ENCODE measurements around the gene ATOH7. TPM values are rescaled to one million over a fixed set of nuclear protein-coding genes. Genes with fewer than 3 reads are reported as not detected.
A peak's percentile ranks its signal among the peaks of the same experiment; 100 is the strongest.
"Not testable (repeated sequence)": the region's sequence is repeated elsewhere in the genome, so short reads cannot be mapped to it uniquely, and the experiment has no call there.

The ATOH7 gene
- total RNA-seq, 2 experiments from 2014 or later, result not detected

GRCh38 chr10:68224810-68225209 is 7.1 kb downstream of the ATOH7 start:
- Mint-ChIP-seq H3K4me3 (no peak overlapping the region), H3K27ac (no peak overlapping the region), H3K4me1 (no peaks in the 10 kb centered on the region), H3K36me3 (no peaks in the 10 kb centered on the region), H3K27me3 (peaks cover 19% of the 10 kb centered on the region), H3K9me3 (ENCODE audit: low read depth) (no peaks in the 10 kb centered on the region)
- CTCF ChIA-PET, result interaction anchor here (1.5 kb wide), 1 partner anchor 11 kb away, joined by 5 read pairs; no protein-coding TSS in a partner anchor
- no peak for ATAC-seq
- no peak for DNase-seq

GRCh38 chr10:68223535-68224165 is 8.3 kb downstream of the ATOH7 start:
- no peaks in the 10 kb centered on the region for H3K9me3 Mint-ChIP-seq (ENCODE audit: low read depth)
- peaks cover 14% of the 10 kb centered on the region for H3K27me3 Mint-ChIP-seq
- DNase-seq (no peak), ATAC-seq (no peak)
- CTCF ChIA-PET, result interaction anchor here (1.5 kb wide), 1 partner anchor 10 kb away, joined by 5 read pairs; no protein-coding TSS in a partner anchor
- no peaks in the 10 kb centered on the region for H3K4me1 Mint-ChIP-seq
- no peak overlapping the region for H3K4me3 Mint-ChIP-seq
- no peaks in the 10 kb centered on the region for H3K36me3 Mint-ChIP-seq
- H3K27ac Mint-ChIP-seq, result no peak overlapping the region

GRCh38 chr10:68222391-68222790 is 9.5 kb downstream of the ATOH7 start:
- Mint-ChIP-seq H3K4me1 (no peaks in the 10 kb centered on the region), H3K27ac (no peak overlapping the region), H3K36me3 (no peaks in the 10 kb centered on the region), H3K9me3 (ENCODE audit: low read depth) (no peaks in the 10 kb centered on the region), H3K4me3 (no peak overlapping the region), H3K27me3 (peaks cover 14% of the 10 kb centered on the region)
- DNase-seq (no peak), ATAC-seq (no peak)
- CTCF ChIA-PET, result no interaction called here

GRCh38 chr10:68221196-68221595 is 10.7 kb downstream of the ATOH7 start:
- no peaks in the 10 kb centered on the region for H3K36me3 Mint-ChIP-seq
- no peak overlapping the region for H3K4me3 Mint-ChIP-seq
- DNase-seq, result no peak
- H3K27ac Mint-ChIP-seq, result no peak overlapping the region
- H3K9me3 Mint-ChIP-seq (ENCODE audit: low read depth), result no peaks in the 10 kb centered on the region
- CTCF ChIA-PET, result no interaction called here
- no peaks in the 10 kb centered on the region for H3K4me1 Mint-ChIP-seq
- ATAC-seq, result no peak
- H3K27me3 Mint-ChIP-seq, result peaks cover 11% of the 10 kb centered on the region

- Mint-ChIP-seq H3K4me1 (no peaks in the 10 kb centered on the region), H3K4me3 (no peak overlapping the region), H3K27me3 (peaks cover 11% of the 10 kb centered on the region), H3K36me3 (no peaks in the 10 kb centered on the region), H3K27ac (no peak overlapping the region), H3K9me3 (ENCODE audit: low read depth) (no peaks in the 10 kb centered on the region)
- DNase-seq (no peak), ATAC-seq (no peak)
- CTCF ChIA-PET, result interaction anchor here (2.4 kb wide), 1 partner anchor 83 kb away, joined by 5 read pairs; no protein-coding TSS in a partner anchor
Observed at GRCh38 chr10:68218786-68219185, 13.1 kb downstream of the ATOH7 start.

- Mint-ChIP-seq H3K27ac (no peak overlapping the region), H3K4me1 (no peaks in the 10 kb centered on the region), H3K36me3 (no peaks in the 10 kb centered on the region), H3K27me3 (peaks cover 25% of the 10 kb centered on the region), H3K4me3 (no peak overlapping the region), H3K9me3 (ENCODE audit: low read depth) (no peaks in the 10 kb centered on the region)
- no peak for DNase-seq
- no peak for ATAC-seq
- CTCF ChIA-PET, result interaction anchor here (0.7 to 2.1 kb wide), 32 partner anchors 10 to 685 kb away, joined by 3 to 20 read pairs (median 3); partner anchors contain the start of genes ATOH7 and HNRNPH3
Observed at GRCh38 chr10:68212721-68213352, 19.1 kb downstream of the ATOH7 start.

- H3K36me3 Mint-ChIP-seq, result no peaks in the 10 kb centered on the region
Observed at GRCh38 chr10:68211669-68212068, 20.2 kb downstream of the ATOH7 start.

GRCh38 chr10:68208424-68209042 is 23.4 kb downstream of the ATOH7 start:
- Mint-ChIP-seq H3K27me3 (peaks cover 32% of the 10 kb centered on the region), H3K4me1 (peaks cover 1% of the 10 kb centered on the region), H3K4me3 (no peak overlapping the region), H3K36me3 (no peaks in the 10 kb centered on the region), H3K9me3 (ENCODE audit: low read depth) (no peaks in the 10 kb centered on the region), H3K27ac (no peak overlapping the region)
- CTCF ChIA-PET, result interaction anchor here (0.9 to 2.3 kb wide), 2 partner anchors 354 to 420 kb away, joined by 3 to 9 read pairs; no protein-coding TSS in a partner anchor
- DNase-seq, result peak; percentile 48
- no peak for ATAC-seq

More at GRCh38 chr10:68211669-68212068, 20.2 kb downstream of the ATOH7 start:
- no peak for ATAC-seq
- no peak overlapping the region for H3K4me3 Mint-ChIP-seq
- H3K27me3 Mint-ChIP-seq, result peaks cover 23% of the 10 kb centered on the region
- CTCF ChIA-PET, result interaction anchor here (1.1 to 1.7 kb wide), 3 partner anchors 56 to 215 kb away, joined by 3 to 20 read pairs (median 7); no protein-coding TSS in a partner anchor
- no peaks in the 10 kb centered on the region for H3K4me1 Mint-ChIP-seq
- H3K9me3 Mint-ChIP-seq (ENCODE audit: low read depth), result no peaks in the 10 kb centered on the region
- no peak for DNase-seq
- H3K27ac Mint-ChIP-seq, result no peak overlapping the region

- H3K4me3 Mint-ChIP-seq, result no peak overlapping the region
- peak; percentile 45 for ATAC-seq
- no peak overlapping the region for H3K27ac Mint-ChIP-seq
- CTCF ChIA-PET, result interaction anchor here (1.1 to 1.2 kb wide), 3 partner anchors 10 to 99 kb away, joined by 3 to 9 read pairs (median 3); no protein-coding TSS in a partner anchor
- no peak for DNase-seq
- no peaks in the 10 kb centered on the region for H3K36me3 Mint-ChIP-seq
- H3K4me1 Mint-ChIP-seq, result peaks cover 10% of the 10 kb centered on the region
- H3K9me3 Mint-ChIP-seq (ENCODE audit: low read depth), result no peaks in the 10 kb centered on the region
- peaks cover 35% of the 10 kb centered on the region for H3K27me3 Mint-ChIP-seq
Observed at GRCh38 chr10:68202960-68203353, 29.0 kb downstream of the ATOH7 start.

- ATAC-seq (no peak), DNase-seq (no peak)
- Mint-ChIP-seq H3K27ac (no peak overlapping the region), H3K36me3 (no peaks in the 10 kb centered on the region), H3K9me3 (ENCODE audit: low read depth) (no peaks in the 10 kb centered on the region), H3K4me1 (no peaks in the 10 kb centered on the region), H3K4me3 (no peak overlapping the region), H3K27me3 (peaks cover 59% of the 10 kb centered on the region)
- CTCF ChIA-PET, result no interaction called here
Observed at GRCh38 chr10:68196701-68197100, 35.2 kb downstream of the ATOH7 start.

- ATAC-seq; H3K9me3 Mint-ChIP-seq (ENCODE audit: low read depth); H3K4me1 Mint-ChIP-seq; H3K27ac Mint-ChIP-seq; DNase-seq; H3K4me3 Mint-ChIP-seq; H3K36me3 Mint-ChIP-seq; CTCF ChIA-PET: not testable (repeated sequence)
- H3K27me3 Mint-ChIP-seq, result peaks cover 58% of the 10 kb centered on the region
Observed at GRCh38 chr10:68195776-68196175, 36.1 kb downstream of the ATOH7 start.

GRCh38 chr10:68194290-68194689 is 37.6 kb downstream of the ATOH7 start:
- CTCF ChIA-PET, result no interaction called here
- Mint-ChIP-seq H3K4me3 (no peak overlapping the region), H3K27me3 (peaks cover 59% of the 10 kb centered on the region), H3K9me3 (ENCODE audit: low read depth) (no peaks in the 10 kb centered on the region), H3K36me3 (no peaks in the 10 kb centered on the region), H3K4me1 (no peaks in the 10 kb centered on the region), H3K27ac (no peak overlapping the region)
- DNase-seq (no peak), ATAC-seq (no peak)

GRCh38 chr10:68192113-68192512 is 39.8 kb downstream of the ATOH7 start:
- H3K36me3 Mint-ChIP-seq, result no peaks in the 10 kb centered on the region
- H3K4me1 Mint-ChIP-seq, result no peaks in the 10 kb centered on the region
- H3K9me3 Mint-ChIP-seq (ENCODE audit: low read depth), result no peaks in the 10 kb centered on the region
- ATAC-seq (no peak), DNase-seq (no peak)
- no peak overlapping the region for H3K4me3 Mint-ChIP-seq
- H3K27ac Mint-ChIP-seq, result no peak overlapping the region
- peaks cover 59% of the 10 kb centered on the region for H3K27me3 Mint-ChIP-seq
- CTCF ChIA-PET, result no interaction called here

Measured in activated CD8-positive, alpha-beta memory T cell treated with anti-CD3 and anti-CD28 coated beads, Interleukin-2, amount 10 ng/mL, durations not matched to agents 7 days and 5 days (primary cell).